ENCODE results near the gene PLEKHA4.

DNA sequence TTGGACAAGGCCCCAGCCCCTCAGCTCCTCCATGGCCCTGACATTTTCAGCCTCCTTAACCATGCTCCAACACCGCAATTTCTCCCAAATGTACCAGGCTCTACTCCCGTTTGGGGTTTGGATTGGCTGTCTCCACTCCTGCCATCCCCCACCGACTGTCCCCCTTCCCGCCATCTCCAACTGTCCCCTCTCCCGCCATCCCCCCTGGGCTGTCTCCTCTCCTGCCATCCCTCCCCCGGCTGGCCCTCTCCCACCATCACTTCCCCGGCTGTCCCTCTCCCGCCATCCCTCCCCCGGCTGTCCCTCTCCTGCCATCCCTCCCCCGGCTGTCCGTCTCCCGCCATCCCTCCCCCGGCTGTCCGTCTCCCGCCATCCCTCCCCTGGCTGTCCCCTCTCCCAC lies 63.0 kb downstream of the PLEKHA4 start:
- TF ChIP-seq, protein P1, sequence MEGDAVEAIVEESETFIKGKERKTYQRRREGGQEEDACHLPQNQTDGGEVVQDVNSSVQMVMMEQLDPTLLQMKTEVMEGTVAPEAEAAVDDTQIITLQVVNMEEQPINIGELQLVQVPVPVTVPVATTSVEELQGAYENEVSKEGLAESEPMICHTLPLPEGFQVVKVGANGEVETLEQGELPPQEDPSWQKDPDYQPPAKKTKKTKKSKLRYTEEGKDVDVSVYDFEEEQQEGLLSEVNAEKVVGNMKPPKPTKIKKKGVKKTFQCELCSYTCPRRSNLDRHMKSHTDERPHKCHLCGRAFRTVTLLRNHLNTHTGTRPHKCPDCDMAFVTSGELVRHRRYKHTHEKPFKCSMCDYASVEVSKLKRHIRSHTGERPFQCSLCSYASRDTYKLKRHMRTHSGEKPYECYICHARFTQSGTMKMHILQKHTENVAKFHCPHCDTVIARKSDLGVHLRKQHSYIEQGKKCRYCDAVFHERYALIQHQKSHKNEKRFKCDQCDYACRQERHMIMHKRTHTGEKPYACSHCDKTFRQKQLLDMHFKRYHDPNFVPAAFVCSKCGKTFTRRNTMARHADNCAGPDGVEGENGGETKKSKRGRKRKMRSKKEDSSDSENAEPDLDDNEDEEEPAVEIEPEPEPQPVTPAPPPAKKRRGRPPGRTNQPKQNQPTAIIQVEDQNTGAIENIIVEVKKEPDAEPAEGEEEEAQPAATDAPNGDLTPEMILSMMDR (conservative IDR thresholded peaks at IDR 0.05; ENCODE audit: low read depth, low read length) = no peak
- TF ChIP-seq EZH2 (IDR thresholded peaks at IDR 0.05; ENCODE audit: low read length, unreplicated experiment) (no peak), EZH2phosphoT487 (IDR thresholded peaks at IDR 0.05; ENCODE audit: borderline replicate concordance, low read length) (no peak)

Measured in PC-3 (cell line).